GM12875 (cell line): Measurements from ENCODE around the gene MAGI1.

ENCODE experiments used
- H3K4me3 ChIP-seq: one replicate; pipeline ENCODE4 v1.5.1; 2011; ENCODE audit warnings: low read depth, low read length, control low read depth
- TF ChIP-seq, protein P1 (sequence below): IDR thresholded peaks from 2 replicates; pipeline ENCODE4 v1.5.1; 2011; ENCODE audit warnings: low read depth, mild to moderate bottlenecking, control low read depth, inconsistent platforms, low read length, moderate library complexity, borderline replicate concordance; ENCODE audit not compliant: insufficient read depth

The MAGI1 gene

GRCh38 chr3:65675011-65675410 lies 363.7 kb downstream of the MAGI1 start:
- TF ChIP-seq, protein P1, sequence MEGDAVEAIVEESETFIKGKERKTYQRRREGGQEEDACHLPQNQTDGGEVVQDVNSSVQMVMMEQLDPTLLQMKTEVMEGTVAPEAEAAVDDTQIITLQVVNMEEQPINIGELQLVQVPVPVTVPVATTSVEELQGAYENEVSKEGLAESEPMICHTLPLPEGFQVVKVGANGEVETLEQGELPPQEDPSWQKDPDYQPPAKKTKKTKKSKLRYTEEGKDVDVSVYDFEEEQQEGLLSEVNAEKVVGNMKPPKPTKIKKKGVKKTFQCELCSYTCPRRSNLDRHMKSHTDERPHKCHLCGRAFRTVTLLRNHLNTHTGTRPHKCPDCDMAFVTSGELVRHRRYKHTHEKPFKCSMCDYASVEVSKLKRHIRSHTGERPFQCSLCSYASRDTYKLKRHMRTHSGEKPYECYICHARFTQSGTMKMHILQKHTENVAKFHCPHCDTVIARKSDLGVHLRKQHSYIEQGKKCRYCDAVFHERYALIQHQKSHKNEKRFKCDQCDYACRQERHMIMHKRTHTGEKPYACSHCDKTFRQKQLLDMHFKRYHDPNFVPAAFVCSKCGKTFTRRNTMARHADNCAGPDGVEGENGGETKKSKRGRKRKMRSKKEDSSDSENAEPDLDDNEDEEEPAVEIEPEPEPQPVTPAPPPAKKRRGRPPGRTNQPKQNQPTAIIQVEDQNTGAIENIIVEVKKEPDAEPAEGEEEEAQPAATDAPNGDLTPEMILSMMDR = no peak
- H3K4me3 ChIP-seq = no peak overlapping the region

GRCh38 chr3:65674226-65674625 lies 364.5 kb downstream of the MAGI1 start:
- TF ChIP-seq, protein P1 = no peak
- no peak overlapping the region for H3K4me3 ChIP-seq

- no peak overlapping the region for H3K4me3 ChIP-seq
- TF ChIP-seq, protein P1 = peak; percentile 65
Measured at GRCh38 chr3:65672871-65673815, 365.6 kb downstream of the MAGI1 start.

DNA sequence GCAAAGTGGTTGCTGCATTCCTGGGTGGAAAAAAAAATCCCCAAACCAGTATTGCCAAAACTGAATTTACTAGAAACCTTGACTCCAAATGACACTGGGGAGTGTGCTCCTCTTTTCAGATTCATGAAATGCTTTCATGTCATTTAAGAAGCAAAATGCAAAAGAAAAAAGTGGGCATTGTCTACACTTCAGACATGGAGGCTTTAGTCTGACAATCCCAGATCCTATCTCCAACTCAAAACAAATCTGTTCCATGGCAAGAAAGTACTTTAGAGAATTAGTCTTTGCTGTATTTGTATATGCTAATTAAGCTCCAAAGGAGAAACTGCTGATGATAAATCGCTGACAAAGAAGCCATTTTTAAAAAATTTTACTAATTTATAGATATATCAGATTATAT lies 366.7 kb downstream of the MAGI1 start:
- TF ChIP-seq, protein P1 = no peak
- no peak overlapping the region for H3K4me3 ChIP-seq

GRCh38 chr3:65671004-65671403 lies 367.7 kb downstream of the MAGI1 start:
- TF ChIP-seq, protein P1 = no peak

GRCh38 chr3:65669163-65669875 lies 369.4 kb downstream of the MAGI1 start:
- no peak overlapping the region for H3K4me3 ChIP-seq
- TF ChIP-seq, protein P1 = no peak

More at GRCh38 chr3:65671004-65671403, 367.7 kb downstream of the MAGI1 start:
- H3K4me3 ChIP-seq = no peak overlapping the region
